ENCODE results near the gene PLCH1. TPM values are rescaled to one million over a fixed set of nuclear protein-coding genes. Genes with fewer than 3 reads are reported as not detected.
A peak's percentile ranks its signal among the peaks of the same experiment; 100 is the strongest.

The PLCH1 gene, protein sequence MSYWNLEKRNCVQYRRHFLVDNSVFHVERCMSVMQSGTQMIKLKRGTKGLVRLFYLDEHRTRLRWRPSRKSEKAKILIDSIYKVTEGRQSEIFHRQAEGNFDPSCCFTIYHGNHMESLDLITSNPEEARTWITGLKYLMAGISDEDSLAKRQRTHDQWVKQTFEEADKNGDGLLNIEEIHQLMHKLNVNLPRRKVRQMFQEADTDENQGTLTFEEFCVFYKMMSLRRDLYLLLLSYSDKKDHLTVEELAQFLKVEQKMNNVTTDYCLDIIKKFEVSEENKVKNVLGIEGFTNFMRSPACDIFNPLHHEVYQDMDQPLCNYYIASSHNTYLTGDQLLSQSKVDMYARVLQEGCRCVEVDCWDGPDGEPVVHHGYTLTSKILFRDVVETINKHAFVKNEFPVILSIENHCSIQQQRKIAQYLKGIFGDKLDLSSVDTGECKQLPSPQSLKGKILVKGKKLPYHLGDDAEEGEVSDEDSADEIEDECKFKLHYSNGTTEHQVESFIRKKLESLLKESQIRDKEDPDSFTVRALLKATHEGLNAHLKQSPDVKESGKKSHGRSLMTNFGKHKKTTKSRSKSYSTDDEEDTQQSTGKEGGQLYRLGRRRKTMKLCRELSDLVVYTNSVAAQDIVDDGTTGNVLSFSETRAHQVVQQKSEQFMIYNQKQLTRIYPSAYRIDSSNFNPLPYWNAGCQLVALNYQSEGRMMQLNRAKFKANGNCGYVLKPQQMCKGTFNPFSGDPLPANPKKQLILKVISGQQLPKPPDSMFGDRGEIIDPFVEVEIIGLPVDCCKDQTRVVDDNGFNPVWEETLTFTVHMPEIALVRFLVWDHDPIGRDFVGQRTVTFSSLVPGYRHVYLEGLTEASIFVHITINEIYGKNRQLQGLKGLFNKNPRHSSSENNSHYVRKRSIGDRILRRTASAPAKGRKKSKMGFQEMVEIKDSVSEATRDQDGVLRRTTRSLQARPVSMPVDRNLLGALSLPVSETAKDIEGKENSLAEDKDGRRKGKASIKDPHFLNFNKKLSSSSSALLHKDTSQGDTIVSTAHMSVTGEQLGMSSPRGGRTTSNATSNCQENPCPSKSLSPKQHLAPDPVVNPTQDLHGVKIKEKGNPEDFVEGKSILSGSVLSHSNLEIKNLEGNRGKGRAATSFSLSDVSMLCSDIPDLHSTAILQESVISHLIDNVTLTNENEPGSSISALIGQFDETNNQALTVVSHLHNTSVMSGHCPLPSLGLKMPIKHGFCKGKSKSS (N-terminal part only)
- total RNA-seq (1 to 10 TPM in 1 of 2 donors, under 1 TPM in 1; 0.33 to 1.0 TPM), polyA plus RNA-seq (under 1 TPM; 0.03 to 0.11 TPM)

DNA sequence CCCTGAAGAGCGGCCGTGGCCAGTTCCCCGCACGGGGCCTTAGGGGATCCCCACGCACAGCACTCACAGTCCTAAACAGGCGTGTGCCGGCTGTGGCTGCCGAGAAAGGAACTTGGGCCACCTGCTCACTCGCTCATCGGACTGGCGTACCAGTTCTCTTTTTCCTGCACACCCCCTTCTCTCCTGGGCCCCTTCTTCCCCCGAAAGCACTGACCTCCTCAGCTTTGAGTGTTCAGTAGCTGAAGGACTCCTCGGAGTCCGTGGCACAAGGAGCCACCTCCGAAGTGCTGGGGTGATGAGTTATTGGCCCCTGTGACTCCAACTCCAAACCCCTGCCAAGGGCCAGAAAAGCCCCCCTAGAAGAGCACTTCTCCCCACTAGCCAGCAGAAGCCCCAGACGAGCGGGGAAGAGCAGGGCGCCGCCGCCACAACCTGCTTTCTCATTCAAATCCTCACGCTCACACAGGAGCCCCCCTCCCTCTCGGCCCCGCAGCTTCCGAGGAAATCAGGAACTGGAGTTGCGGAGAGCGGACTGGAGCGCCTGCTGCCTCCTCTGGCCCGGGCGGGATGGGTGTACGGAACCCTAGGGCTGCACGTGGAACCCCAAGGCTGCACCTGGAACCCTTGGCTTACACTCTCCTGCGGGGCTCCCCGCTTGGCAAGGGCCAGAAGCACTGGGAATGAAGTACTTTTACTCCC is at the start of gene PLCH1:
Gene PLCH1, minus strand, starts transcription at position 446 of the 699 bp plus-strand sequence. CDS start 40,847 bp downstream, outside the sequence.
- peak; percentile 39 for DNase-seq (ENCODE audit: low spot score)
- 3% methylated on average over 33 of the region's 33 CpGs for WGBS
- TF ChIP-seq FOXA2 (IDR thresholded peaks at IDR 0.05) (no peak), REST (IDR thresholded peaks at IDR 0.05) (no peak)
- Histone ChIP-seq H3K4me3 (ENCODE audit: low read depth in 1 of 3, low read length in 3 of 3) (peak within 1 kb of the TSS; percentile 61 to 77 (median 62)), H3K27ac (ENCODE audit: low read depth in 1 of 2, low read length in 2 of 2) (no peak within 1 kb of the TSS), H3K27me3 (ENCODE audit: control insufficient read depth in 4 of 4, insufficient read depth in 4 of 4, low read length in 3 of 4) (no peaks in the 10 kb centered on the region), H3K4me1 (ENCODE audit: control insufficient read depth in 4 of 4, insufficient read depth in 4 of 4, low read length in 3 of 4) (peaks cover 0 to 16% (median 8%) of the 10 kb centered on the region in 4 donors), H3K36me3 (ENCODE audit: control insufficient read depth in 4 of 4, insufficient read depth in 3 of 4, low read depth in 1 of 4, low read length in 3 of 4) (no peaks in the 10 kb centered on the region), H3K9me3 (ENCODE audit: control insufficient read depth in 4 of 4, low read length in 3 of 4) (no peaks in the 10 kb centered on the region), H3K9ac (ENCODE audit: low read depth in 1 of 2, low read length in 2 of 2) (peak within 1 kb of the TSS; percentile 28 to 61)

DNA sequence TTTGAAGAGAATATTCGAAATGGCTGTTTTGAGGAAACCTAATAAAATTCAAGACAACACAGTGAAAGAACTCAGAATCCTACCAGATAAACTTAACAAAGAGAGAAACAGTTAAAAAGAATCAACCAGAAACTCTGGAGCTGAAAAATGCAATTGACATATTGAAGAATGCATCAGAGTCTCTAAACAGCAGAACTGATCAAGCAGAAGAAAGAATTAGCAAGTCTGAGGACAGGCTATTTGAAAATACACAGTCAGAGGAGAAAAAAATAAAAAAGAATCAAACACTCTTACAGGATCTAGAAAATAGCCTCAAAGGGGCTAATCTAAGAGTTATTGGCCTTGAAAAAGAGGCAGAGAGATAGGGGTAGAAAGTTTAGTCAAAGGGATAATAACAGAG is 47.7 kb upstream of the PLCH1 start:
- H3K9me3 ChIP-seq (ENCODE audit: control insufficient read depth in 4 of 4, low read length in 3 of 4) = no peaks in the 10 kb centered on the region
- 90% methylated on average over 1 of the region's 1 CpG for WGBS
- H3K9ac ChIP-seq (ENCODE audit: low read depth in 1 of 2, low read length in 2 of 2) = no peak overlapping the region
- no peaks in the 10 kb centered on the region for H3K36me3 ChIP-seq (ENCODE audit: control insufficient read depth in 4 of 4, insufficient read depth in 3 of 4, low read depth in 1 of 4, low read length in 3 of 4)
- no peak overlapping the region for H3K4me3 ChIP-seq (ENCODE audit: low read depth in 1 of 3, low read length in 3 of 3)
- no peak for TF ChIP-seq GABPA (IDR thresholded peaks at IDR 0.05 in 1 of 2, conservative IDR thresholded peaks at IDR 0.05 in 1 of 2)
- TF ChIP-seq SP1 (IDR thresholded peaks at IDR 0.05) = no peak
- TF ChIP-seq HNF4A (conservative IDR thresholded peaks at IDR 0.05) = no peak
- no peak for TF ChIP-seq EGR1 (IDR thresholded peaks at IDR 0.05; ENCODE audit: low read depth in 2 of 2)
- TF ChIP-seq FOXA1 (IDR thresholded peaks at IDR 0.05) = no peak
- TF ChIP-seq JUND (IDR thresholded peaks at IDR 0.05) = no peak
- TF ChIP-seq, protein P1, sequence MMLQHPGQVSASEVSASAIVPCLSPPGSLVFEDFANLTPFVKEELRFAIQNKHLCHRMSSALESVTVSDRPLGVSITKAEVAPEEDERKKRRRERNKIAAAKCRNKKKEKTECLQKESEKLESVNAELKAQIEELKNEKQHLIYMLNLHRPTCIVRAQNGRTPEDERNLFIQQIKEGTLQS (IDR thresholded peaks at IDR 0.05) = no peak
- TF ChIP-seq RAD21 (IDR thresholded peaks at IDR 0.05) = no peak
- no peaks in the 10 kb centered on the region for H3K4me1 ChIP-seq (ENCODE audit: control insufficient read depth in 4 of 4, insufficient read depth in 4 of 4, low read length in 3 of 4)
- no peak for DNase-seq (ENCODE audit: low spot score)
- H3K27me3 ChIP-seq (ENCODE audit: control insufficient read depth in 4 of 4, insufficient read depth in 4 of 4, low read length in 3 of 4) = no peaks in the 10 kb centered on the region
- H3K27ac ChIP-seq (ENCODE audit: low read depth in 1 of 2, low read length in 2 of 2) = no peak overlapping the region
